Activated T-helper 2 cell treated with anti-CD3 and anti-CD28 coated beads, Interferon-gamma antibody, Interleukin-2, Interleukin-4, amounts not matched to agents 10 μg/mL and 5 μg/mL and 100 μg/mL, durations not matched to agents 14 hours and 24 hours and 36 hours (primary cell): ENCODE data around the gene SPRED3. TPM values are rescaled to one million over a fixed set of nuclear protein-coding genes. Genes with fewer than 3 reads are reported as not detected.

Source experiments
- DNase-seq: peaks from one replicate; pipeline ENCODE4 v3.0.0; 2021; ENCODE audit warnings: low spot score
- H3K27ac Mint-ChIP-seq: one replicate; pipeline ENCODE4 v1.8.0; 2021; ENCODE audit warnings: mixed read lengths
- H3K27me3 Mint-ChIP-seq: one replicate; pipeline ENCODE4 v1.8.0; 2021; ENCODE audit warnings: low read depth, mixed read lengths
- H3K36me3 Mint-ChIP-seq: one replicate; pipeline ENCODE4 v1.8.0; 2021; ENCODE audit warnings: low read depth, mixed read lengths
- H3K4me1 Mint-ChIP-seq: one replicate; pipeline ENCODE4 v1.8.0; 2021; ENCODE audit warnings: low read depth, mixed read lengths
- H3K4me3 Mint-ChIP-seq: one replicate; pipeline ENCODE4 v1.8.0; 2021; ENCODE audit warnings: low read depth, mild to moderate bottlenecking, moderate library complexity, mixed read lengths
- H3K9me3 Mint-ChIP-seq: one replicate; pipeline ENCODE4 v1.8.0; 2021; ENCODE audit warnings: mixed read lengths
- intact Hi-C: fragments of 100-400 bp; cut with micrococcal nuclease; formaldehyde crosslinking; loops from one replicate; pipeline ENCODE4 v1.15.1; 2023
- total RNA-seq: library from RNA; stranded (reverse); gene quantifications from 2 replicates; pipeline ENCODE4 v1.2.3, GENCODE V29; 2022

SPRED3 gene
- total RNA-seq, 1 donor from 2014 or later, result 3.2 TPM

DNA sequence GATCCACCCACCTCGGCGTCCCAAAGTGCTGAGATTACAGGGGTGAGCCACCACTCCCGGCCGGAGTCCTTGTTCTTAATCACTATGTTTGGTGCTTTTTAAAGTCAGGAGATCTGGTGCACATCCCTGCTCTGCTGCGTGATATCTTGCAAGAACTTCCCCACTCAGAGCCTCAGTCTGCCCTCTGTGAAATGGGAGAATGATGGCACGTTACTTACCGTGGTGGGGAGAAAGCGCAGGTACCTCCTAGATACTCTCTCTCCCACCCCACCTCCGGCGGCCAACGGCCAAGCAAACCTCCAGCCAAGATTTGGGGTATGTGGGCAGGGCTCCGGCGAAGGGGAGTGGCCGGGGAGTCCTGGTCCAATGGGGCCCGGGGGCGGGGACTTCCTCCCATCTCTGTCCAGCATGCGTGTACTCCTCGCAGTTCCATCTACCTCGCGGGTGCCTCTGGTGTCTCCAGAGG, 44.8 kb downstream of the SPRED3 start, which contains the start of gene RYR1:
TSS of gene RYR1 (plus strand) at position 424 of the 466 bp plus-strand sequence. CDS start 139 bp downstream, outside the sequence.
- Mint-ChIP-seq H3K36me3 (no peaks in the 10 kb centered on the region), H3K9me3 (no peaks in the 10 kb centered on the region), H3K27me3 (peaks cover 4% of the 10 kb centered on the region), H3K4me3 (peak within 1 kb of the TSS; percentile 79), H3K4me1 (peaks cover 23% of the 10 kb centered on the region), H3K27ac (no peak within 1 kb of the TSS)
- peak; percentile 60 for DNase-seq
- intact Hi-C loops, result no loop called here

DNA sequence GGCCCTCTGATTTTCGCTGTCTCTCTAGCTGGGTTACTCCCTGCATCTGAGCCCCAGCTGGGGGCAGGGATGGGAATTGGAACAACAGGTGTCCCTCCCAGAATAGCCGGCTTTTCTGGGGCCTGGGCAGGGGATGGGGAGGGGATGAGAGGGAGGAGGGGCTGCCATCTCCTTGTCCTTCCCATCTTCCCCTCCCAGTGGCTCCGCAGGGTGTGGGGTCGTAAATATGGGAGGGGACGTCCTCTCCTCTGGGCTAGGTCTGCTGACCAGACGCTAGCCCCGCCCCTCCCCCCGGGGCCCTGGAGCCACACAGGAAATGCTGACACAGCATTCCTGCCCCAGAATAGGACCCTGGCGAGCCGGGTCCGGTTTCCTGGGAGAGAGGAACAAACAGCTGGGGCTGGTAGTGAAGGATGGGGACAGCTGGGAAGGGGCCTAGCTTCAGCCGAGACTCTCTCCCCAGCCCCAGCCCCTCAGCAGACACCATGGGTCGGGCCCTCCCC, 46.1 kb downstream of the SPRED3 start:
- Mint-ChIP-seq H3K27me3 (peaks cover 4% of the 10 kb centered on the region), H3K4me3 (peak overlapping the region; percentile 79), H3K9me3 (no peaks in the 10 kb centered on the region), H3K4me1 (peaks cover 14% of the 10 kb centered on the region), H3K27ac (no peak overlapping the region), H3K36me3 (no peaks in the 10 kb centered on the region)
- DNase-seq, result no peak
- intact Hi-C loops, result no loop called here

DNA sequence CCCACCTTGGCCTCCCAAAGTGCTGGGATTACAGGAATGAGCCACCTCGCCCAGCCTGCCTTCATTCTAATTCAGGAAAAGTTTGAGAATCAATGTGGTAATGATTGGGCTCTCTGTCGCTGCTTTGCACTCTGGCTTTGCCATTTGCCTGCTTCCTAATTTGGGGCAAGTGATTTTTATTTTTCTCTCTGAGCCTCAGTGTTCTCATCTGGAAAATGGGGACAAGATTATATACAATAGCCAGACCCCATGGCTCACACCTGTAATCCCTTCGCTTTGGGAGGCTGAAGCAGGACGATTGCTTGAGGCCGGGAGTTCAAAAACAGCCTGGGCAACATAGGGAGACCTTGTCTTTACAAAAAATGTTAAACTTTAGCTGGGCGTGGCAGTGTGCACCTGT, 48.8 kb downstream of the SPRED3 start:
- Mint-ChIP-seq H3K27me3 (peaks cover 4% of the 10 kb centered on the region), H3K9me3 (no peaks in the 10 kb centered on the region), H3K36me3 (no peaks in the 10 kb centered on the region), H3K27ac (no peak overlapping the region), H3K4me1 (peaks cover 16% of the 10 kb centered on the region), H3K4me3 (no peak overlapping the region)
- intact Hi-C loops, result no loop called here
- no peak for DNase-seq

DNA sequence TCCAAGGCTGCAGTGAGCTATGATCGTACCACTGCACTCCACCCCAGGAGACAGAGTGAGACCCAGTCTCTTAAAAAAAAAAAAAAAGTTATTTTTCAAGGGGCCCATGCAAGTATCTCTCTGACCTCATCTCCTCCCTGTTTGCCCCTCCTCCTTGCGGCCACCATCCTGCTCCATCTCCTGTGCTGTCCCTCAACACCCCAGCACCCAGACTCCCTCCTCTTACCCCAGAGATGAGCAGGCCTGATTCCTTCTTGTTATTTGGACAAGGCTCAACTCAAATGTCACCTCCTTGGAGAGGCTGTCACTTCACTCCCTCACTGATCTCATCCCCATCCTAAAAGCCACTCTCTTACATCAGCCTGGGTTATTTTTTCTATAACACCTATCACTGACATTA, 49.4 kb downstream of the SPRED3 start:
- no peak for DNase-seq
- H3K9me3 Mint-ChIP-seq, result no peaks in the 10 kb centered on the region
- H3K4me1 Mint-ChIP-seq, result peaks cover 16% of the 10 kb centered on the region
- H3K27me3 Mint-ChIP-seq, result peaks cover 4% of the 10 kb centered on the region
- no peaks in the 10 kb centered on the region for H3K36me3 Mint-ChIP-seq
- intact Hi-C loops, result no loop called here
- H3K4me3 Mint-ChIP-seq, result no peak overlapping the region
- no peak overlapping the region for H3K27ac Mint-ChIP-seq

DNA sequence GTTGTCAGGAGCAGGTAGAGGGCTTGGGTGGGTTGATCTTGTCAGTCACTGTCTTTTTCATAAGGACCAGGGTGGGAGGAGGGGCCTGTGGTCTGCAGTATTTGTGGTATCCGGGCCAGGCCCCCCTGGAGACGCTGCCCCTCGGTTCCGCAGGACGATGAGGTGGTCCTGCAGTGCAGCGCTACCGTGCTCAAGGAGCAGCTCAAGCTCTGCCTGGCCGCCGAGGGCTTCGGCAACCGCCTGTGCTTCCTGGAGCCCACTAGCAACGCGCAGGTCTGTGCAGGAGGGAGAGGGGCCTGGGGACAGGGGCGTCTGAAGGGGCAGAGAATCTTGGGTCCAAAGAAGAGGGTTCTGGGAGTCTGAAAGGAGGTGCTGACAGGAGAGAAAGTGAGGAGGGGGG, 52.1 kb downstream of the SPRED3 start:
- Mint-ChIP-seq H3K9me3 (no peaks in the 10 kb centered on the region), H3K36me3 (no peaks in the 10 kb centered on the region), H3K27me3 (peaks cover 2% of the 10 kb centered on the region), H3K4me1 (peaks cover 6% of the 10 kb centered on the region), H3K4me3 (no peak overlapping the region), H3K27ac (no peak overlapping the region)
- intact Hi-C loops, result loop anchor here (2.0 kb wide), 1 partner anchor 38 kb away; the partner anchor contains the start of gene FAM98C
- no peak for DNase-seq

DNA sequence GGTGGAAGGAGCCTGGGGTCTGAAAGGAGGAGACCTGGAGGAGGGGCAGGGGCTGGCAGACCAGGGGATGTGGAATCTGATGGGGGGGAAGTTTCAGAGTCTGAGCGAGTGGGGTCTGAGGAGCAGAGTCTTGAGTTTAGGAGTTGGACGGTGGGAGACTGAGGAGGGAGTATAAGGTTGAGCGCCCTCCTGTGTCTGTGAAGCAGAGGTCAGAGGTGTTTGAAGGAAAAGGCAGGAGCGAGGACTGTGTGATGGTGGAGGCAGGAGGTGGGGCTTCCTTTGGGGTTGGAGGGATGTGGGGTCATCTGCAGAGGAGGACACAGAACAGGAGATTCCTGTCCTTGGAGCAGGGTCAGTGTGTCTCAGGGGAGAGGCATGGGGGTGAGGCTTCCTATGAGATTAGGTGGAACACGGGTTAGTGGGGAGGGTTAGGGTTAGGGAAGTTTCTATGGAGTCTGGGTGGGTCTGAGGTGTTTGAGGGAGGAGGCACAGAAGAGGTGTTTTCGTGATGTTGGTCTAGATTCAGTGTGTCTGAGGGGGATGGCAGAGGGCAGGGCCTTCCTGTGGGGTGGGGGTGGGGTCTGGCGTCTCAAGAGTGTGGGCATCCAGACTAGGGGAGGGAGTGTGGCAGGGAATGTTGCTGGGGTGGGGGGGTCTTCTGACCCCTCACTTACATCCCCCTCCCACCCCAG, 53.3 kb downstream of the SPRED3 start:
- Mint-ChIP-seq H3K4me1 (peaks cover 9% of the 10 kb centered on the region), H3K9me3 (no peaks in the 10 kb centered on the region), H3K4me3 (no peak overlapping the region), H3K27me3 (peaks cover 2% of the 10 kb centered on the region), H3K27ac (no peak overlapping the region), H3K36me3 (no peaks in the 10 kb centered on the region)
- intact Hi-C loops, result loop anchor here (2.0 kb wide), 1 partner anchor 39 kb away; the partner anchor contains the start of gene FAM98C
- DNase-seq, result no peak

DNA sequence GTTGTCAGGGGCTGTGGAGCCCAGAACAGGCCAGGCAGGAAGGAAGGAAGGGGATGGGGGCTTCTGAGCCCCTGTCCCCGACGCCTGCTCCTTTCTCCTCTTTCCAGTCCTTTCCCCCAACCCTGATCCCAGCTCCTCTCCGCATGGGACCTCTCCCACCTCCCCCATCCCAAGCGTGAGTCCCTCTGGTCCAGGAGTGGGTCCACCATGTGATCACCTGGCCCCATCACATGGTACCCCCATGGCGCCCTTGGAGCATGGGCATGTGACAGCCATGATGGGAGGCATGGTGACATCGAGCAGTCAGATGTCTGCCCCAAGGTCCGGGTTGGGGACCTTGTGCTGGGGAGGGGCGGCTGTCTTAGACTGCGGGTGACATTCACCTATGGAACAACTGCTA, 54.2 kb downstream of the SPRED3 start:
- no peaks in the 10 kb centered on the region for H3K9me3 Mint-ChIP-seq
- intact Hi-C loops, result no loop called here
- H3K4me3 Mint-ChIP-seq, result no peak overlapping the region

DNA sequence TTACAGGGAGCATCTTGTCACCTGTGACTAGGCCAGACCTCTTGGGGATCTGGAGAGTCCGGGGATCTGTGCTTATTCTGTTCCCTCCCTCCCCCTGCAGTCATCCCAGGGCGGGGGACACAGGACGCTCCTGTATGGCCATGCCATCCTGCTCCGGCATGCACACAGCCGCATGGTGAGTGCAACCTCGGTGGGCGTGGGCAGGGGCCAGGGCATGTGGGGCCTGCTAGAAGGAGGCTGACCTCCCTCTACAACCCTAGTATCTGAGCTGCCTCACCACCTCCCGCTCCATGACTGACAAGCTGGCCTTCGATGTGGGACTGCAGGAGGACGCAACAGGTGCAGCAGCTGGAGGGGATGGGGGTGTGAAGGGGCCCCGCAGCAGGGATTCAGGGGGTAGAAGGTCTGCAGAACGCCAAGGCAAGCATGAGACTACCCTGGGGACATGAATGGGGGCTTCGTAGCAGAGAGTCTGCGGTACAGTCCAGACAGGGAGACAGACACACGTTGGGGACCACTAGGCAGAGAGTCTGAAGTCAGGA, 55.0 kb downstream of the SPRED3 start:
- Mint-ChIP-seq H3K27ac (no peak overlapping the region), H3K9me3 (no peaks in the 10 kb centered on the region), H3K4me1 (peaks cover 7% of the 10 kb centered on the region), H3K4me3 (no peak overlapping the region), H3K27me3 (no peaks in the 10 kb centered on the region), H3K36me3 (no peaks in the 10 kb centered on the region)
- intact Hi-C loops, result no loop called here
- no peak for DNase-seq

More for the DNA sequence above, 54.2 kb downstream of the SPRED3 start:
- H3K27ac Mint-ChIP-seq, result no peak overlapping the region
- peaks cover 2% of the 10 kb centered on the region for H3K27me3 Mint-ChIP-seq
- DNase-seq, result no peak
- H3K4me1 Mint-ChIP-seq, result peaks cover 9% of the 10 kb centered on the region
- no peaks in the 10 kb centered on the region for H3K36me3 Mint-ChIP-seq

DNA sequence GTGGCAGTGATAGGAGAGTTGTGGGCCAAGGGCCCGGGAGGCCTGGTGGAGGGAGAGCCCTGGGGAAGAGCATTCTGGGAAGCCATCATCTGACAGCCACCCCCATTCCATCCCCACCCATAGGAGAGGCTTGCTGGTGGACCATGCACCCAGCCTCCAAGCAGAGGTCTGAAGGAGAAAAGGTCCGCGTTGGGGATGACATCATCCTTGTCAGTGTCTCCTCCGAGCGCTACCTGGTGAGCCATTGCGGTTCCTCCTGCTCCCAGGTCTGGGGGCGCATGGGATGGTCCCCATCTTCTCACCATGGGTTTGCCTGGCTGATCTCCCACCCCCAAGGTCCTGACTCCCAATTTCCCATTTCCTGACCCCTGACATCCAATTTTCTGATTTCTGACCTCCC, 55.5 kb downstream of the SPRED3 start:
- Mint-ChIP-seq H3K27me3 (no peaks in the 10 kb centered on the region), H3K27ac (no peak overlapping the region), H3K4me1 (peaks cover 7% of the 10 kb centered on the region), H3K4me3 (no peak overlapping the region), H3K9me3 (no peaks in the 10 kb centered on the region), H3K36me3 (no peaks in the 10 kb centered on the region)
- intact Hi-C loops, result no loop called here
- DNase-seq, result no peak

DNA sequence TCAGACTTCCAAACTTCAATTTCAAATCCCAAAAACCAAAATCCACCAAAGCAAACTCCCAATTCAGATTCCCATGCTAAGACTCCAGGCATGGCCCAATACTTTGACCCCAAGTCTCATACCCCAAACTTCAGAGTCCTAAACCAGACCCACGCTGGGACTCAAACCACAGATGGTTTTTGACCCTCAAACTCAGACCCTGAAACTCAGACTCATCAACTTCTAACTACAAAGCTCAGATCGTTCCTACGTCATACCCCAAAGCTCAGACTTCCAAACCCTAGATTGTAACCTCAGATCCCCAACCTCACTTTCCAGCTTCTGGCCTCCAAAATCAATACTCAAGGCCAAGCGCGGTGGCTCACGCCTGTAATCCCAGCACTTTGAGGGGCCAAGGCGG, 56.9 kb downstream of the SPRED3 start:
- H3K36me3 Mint-ChIP-seq, result no peaks in the 10 kb centered on the region
- DNase-seq, result no peak
- intact Hi-C loops, result no loop called here
- H3K4me3 Mint-ChIP-seq, result no peak overlapping the region
- H3K9me3 Mint-ChIP-seq, result no peaks in the 10 kb centered on the region
- peaks cover 7% of the 10 kb centered on the region for H3K4me1 Mint-ChIP-seq
- no peaks in the 10 kb centered on the region for H3K27me3 Mint-ChIP-seq
- no peak overlapping the region for H3K27ac Mint-ChIP-seq

DNA sequence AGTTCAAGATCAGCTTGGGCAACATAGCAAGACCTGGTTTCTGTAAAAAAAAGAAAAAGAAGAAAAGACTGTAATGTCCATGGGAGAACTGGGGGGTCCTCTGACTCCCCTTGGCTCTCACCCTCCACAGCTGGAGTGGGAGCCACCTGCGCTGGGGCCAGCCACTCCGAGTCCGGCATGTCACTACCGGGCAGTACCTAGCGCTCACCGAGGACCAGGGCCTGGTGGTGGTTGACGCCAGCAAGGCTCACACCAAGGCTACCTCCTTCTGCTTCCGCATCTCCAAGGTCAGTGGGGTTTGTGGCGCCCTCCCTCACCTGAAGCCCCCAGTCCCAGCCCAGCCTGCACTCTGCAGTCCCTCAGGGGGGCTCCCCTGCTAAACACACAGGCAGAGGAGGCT, 59.7 kb downstream of the SPRED3 start:
- Mint-ChIP-seq H3K4me3 (no peak overlapping the region), H3K27me3 (no peaks in the 10 kb centered on the region), H3K27ac (no peak overlapping the region), H3K9me3 (no peaks in the 10 kb centered on the region), H3K4me1 (peaks cover 3% of the 10 kb centered on the region), H3K36me3 (no peaks in the 10 kb centered on the region)
- DNase-seq, result no peak
- intact Hi-C loops, result no loop called here
